PC-9 (cell line): ENCODE measurements around the gene B4GALNT2.

Experiments
- EZH2 ChIP-seq: fragments of 200-600 bp; sonication (generic); IDR thresholded peaks from 2 replicates; pipeline ENCODE4 v1.8.0; 2017; ENCODE audit warnings: antibody characterized with exemption, low read depth
- TF ChIP-seq, protein P1 (sequence below): fragments of 200-600 bp; sonication (generic); conservative IDR thresholded peaks from 2 replicates; pipeline ENCODE4 v1.6.1; 2017; ENCODE audit warnings: mixed run types, antibody characterized with exemption, mild to moderate bottlenecking, moderate library complexity

DNA sequence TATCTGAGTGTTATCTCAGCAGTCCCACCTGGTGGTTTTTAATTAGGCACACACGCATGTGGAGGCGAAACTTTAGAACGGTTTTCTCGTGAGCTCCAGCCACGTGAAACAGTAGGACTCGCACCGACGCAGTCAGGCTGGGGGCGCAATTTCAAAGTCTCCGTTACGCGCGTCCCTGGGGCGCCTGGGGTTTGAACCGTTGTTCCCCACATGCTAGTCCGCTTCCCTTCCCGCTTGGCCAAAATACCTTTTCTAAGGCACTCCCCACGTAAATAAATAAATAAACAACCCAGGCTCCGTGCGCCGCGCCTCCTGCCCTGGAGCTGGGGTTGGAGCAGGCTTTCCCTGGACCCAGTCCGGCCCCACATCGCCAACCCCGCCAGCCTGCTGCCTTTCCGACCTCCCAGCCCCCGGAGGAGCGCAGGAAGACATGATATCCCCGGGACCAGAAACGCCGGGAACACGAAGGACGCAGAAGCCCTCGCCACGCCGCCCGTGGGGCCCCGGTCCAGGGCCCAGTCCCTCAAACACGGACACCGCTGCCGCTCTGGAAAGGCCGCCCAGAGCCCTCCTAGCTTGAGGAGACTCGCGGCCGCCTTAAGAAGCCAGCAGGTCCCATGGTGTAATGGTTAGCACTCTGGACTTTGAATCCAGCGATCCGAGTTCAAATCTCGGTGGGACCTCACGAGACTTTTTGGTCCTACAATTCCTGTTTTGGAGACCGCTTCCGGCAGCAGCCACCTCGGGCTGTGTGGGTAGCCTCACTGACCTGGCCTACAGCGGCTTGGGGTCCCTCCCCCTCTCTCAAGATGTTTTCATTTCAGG is 59.6 kb downstream of the B4GALNT2 start:
- TF ChIP-seq, protein P1, sequence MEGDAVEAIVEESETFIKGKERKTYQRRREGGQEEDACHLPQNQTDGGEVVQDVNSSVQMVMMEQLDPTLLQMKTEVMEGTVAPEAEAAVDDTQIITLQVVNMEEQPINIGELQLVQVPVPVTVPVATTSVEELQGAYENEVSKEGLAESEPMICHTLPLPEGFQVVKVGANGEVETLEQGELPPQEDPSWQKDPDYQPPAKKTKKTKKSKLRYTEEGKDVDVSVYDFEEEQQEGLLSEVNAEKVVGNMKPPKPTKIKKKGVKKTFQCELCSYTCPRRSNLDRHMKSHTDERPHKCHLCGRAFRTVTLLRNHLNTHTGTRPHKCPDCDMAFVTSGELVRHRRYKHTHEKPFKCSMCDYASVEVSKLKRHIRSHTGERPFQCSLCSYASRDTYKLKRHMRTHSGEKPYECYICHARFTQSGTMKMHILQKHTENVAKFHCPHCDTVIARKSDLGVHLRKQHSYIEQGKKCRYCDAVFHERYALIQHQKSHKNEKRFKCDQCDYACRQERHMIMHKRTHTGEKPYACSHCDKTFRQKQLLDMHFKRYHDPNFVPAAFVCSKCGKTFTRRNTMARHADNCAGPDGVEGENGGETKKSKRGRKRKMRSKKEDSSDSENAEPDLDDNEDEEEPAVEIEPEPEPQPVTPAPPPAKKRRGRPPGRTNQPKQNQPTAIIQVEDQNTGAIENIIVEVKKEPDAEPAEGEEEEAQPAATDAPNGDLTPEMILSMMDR, result peak; percentile 40; the same call in 1 of the 2 replicates
- no peak for TF ChIP-seq EZH2
